Left ventricle myocardium superior (tissue), 1 donor: Measurements from ENCODE around the gene GRIK4. TPM values are rescaled to one million over a fixed set of nuclear protein-coding genes. Genes with fewer than 3 reads are reported as not detected.

ENCODE experiments used
- ATAC-seq: fragments of 200-7000 bp; cut with Tn5 transposase; one replicate; pipeline ENCODE4 v1.9.1; 2020; ENCODE audit warnings: mild to moderate bottlenecking, moderate library complexity
- DNase-seq: peaks from one replicate; pipeline ENCODE4 v3.0.0-alpha.2; 2020
- intact Hi-C: fragments of 100-400 bp; cut with micrococcal nuclease; formaldehyde crosslinking; loops from one replicate; pipeline ENCODE4 v1.11.0; 2022
- total RNA-seq: library from RNA; stranded (reverse); fragmentation: NEBNext Ultra II Directional; extraction: Animal tissue kit (Norgen Biotek cat#: 25700); gene quantifications from one replicate; pipeline ENCODE4 v1.2.1, GENCODE V29; 2021
- donor health status: DM: no; HTN: yes; CAD: no; lungs with severe emphysema.

Gene GRIK4
- total RNA-seq, 1 donor from 2014 or later, result 0.22 TPM

GRCh38 chr11:120800206-120800605 lies 288.7 kb downstream of the GRIK4 start:
- no peak for DNase-seq
- intact Hi-C loops, result no loop called here
- no peak for ATAC-seq

GRCh38 chr11:120801801-120802689 lies 290.5 kb downstream of the GRIK4 start:
- ATAC-seq (peak; percentile 55), DNase-seq (peak; percentile 68)
- intact Hi-C loops, result no loop called here

GRCh38 chr11:120805960-120806555 lies 294.5 kb downstream of the GRIK4 start:
- DNase-seq (no peak), ATAC-seq (no peak)
- intact Hi-C loops, result no loop called here

- intact Hi-C loops, result no loop called here
- no peak for ATAC-seq
These were observed 296.0 kb downstream of the GRIK4 start for GRCh38 chr11:120807414-120808150.

GRCh38 chr11:120808616-120809050 lies 297.1 kb downstream of the GRIK4 start:
- DNase-seq (no peak), ATAC-seq (no peak)
- intact Hi-C loops, result no loop called here

More at GRCh38 chr11:120807414-120808150, 296.0 kb downstream of the GRIK4 start:
- DNase-seq, result no peak

GRCh38 chr11:120810251-120810650 lies 298.7 kb downstream of the GRIK4 start:
- intact Hi-C loops, result no loop called here
- ATAC-seq (no peak), DNase-seq (no peak)

GRCh38 chr11:120811199-120811598 lies 299.7 kb downstream of the GRIK4 start:
- ATAC-seq, result no peak
- intact Hi-C loops, result no loop called here
- no peak for DNase-seq

- intact Hi-C loops, result no loop called here
- ATAC-seq, result no peak
- no peak for DNase-seq
These were observed 300.2 kb downstream of the GRIK4 start for GRCh38 chr11:120811731-120812130.

- no peak for ATAC-seq
- no peak for DNase-seq
- intact Hi-C loops, result no loop called here
These were observed 303.2 kb downstream of the GRIK4 start for GRCh38 chr11:120814531-120815318.

GRCh38 chr11:120815319-120816100 lies 304.0 kb downstream of the GRIK4 start:
- intact Hi-C loops, result no loop called here
- no peak for DNase-seq

GRCh38 chr11:120816176-120816575 lies 304.6 kb downstream of the GRIK4 start:
- DNase-seq, result no peak
- ATAC-seq, result no peak
- intact Hi-C loops, result no loop called here

More at GRCh38 chr11:120815319-120816100, 304.0 kb downstream of the GRIK4 start:
- ATAC-seq, result no peak

- DNase-seq (no peak), ATAC-seq (peak; percentile 20)
- intact Hi-C loops, result no loop called here
These were observed 305.2 kb downstream of the GRIK4 start for GRCh38 chr11:120816711-120817110.

- peak; percentile 69 for DNase-seq
- ATAC-seq, result peak; percentile 86
These were observed 305.6 kb downstream of the GRIK4 start for GRCh38 chr11:120817158-120817557.

GRCh38 chr11:120818097-120818496 lies 306.5 kb downstream of the GRIK4 start:
- intact Hi-C loops, result no loop called here
- no peak for ATAC-seq
- no peak for DNase-seq

More at GRCh38 chr11:120817158-120817557, 305.6 kb downstream of the GRIK4 start:
- intact Hi-C loops, result no loop called here

- ATAC-seq (no peak), DNase-seq (no peak)
- intact Hi-C loops, result no loop called here
These were observed 307.5 kb downstream of the GRIK4 start for GRCh38 chr11:120819003-120819402.

GRCh38 chr11:120819437-120820365 lies 308.2 kb downstream of the GRIK4 start:
- ATAC-seq (no peak), DNase-seq (no peak)
- intact Hi-C loops, result no loop called here

- ATAC-seq, result no peak
- DNase-seq, result no peak
- intact Hi-C loops, result no loop called here
These were observed 311.6 kb downstream of the GRIK4 start for GRCh38 chr11:120823159-120823558.
